H1 (cell line): ENCODE data around the gene FADS3. TPM values are rescaled to one million over a fixed set of nuclear protein-coding genes. Genes with fewer than 3 reads are reported as not detected.

Experiments
- CTCF ChIA-PET: fragments of 300-600 bp; sonication (Branson Sonifier 250); formaldehyde crosslinking; loops from one replicate; lab custom pipeline; 2021; ENCODE audit not compliant: partially characterized antibody; lab: Charles Lee
- POLR2A ChIA-PET: fragments of 300-600 bp; sonication (Branson Sonifier 250); formaldehyde crosslinking; loops from one replicate; lab custom pipeline; 2021; ENCODE audit warnings: inconsistent platforms; ENCODE audit not compliant: partially characterized antibody; lab: Charles Lee
- DNase-seq, 2 experiments: peaks; one replicate each; pipeline versions ENCODE4 v3.0.0 to v3.0.0-alpha.2; 2010 to 2022; ENCODE audit warnings: low spot score in 2 of 2, low read depth in 1 of 2, mixed read lengths in 1 of 2
- FAIRE-seq: peaks from 2 replicates; lab custom pipeline; 2011; peaks lifted over from hg19 to GRCh38; lab: Jason Lieb, UNC
- H2AFZ ChIP-seq: 2 replicates; pipeline ENCODE4 v1.8.1; 2012; ENCODE audit warnings: low read length, inconsistent platforms
- H2AK5ac ChIP-seq: 2 replicates; pipeline ENCODE4 v1.6.1; 2013; ENCODE audit warnings: low read depth, low read length
- H2BK120ac ChIP-seq: replicated peaks from 2 replicates; pipeline ENCODE3; 2013; ENCODE audit warnings: low read depth, low read length, inconsistent platforms
- H2BK12ac ChIP-seq: 2 replicates; pipeline ENCODE4 v1.6.1; 2013; ENCODE audit warnings: low read depth, low read length
- H2BK15ac ChIP-seq: 2 replicates; pipeline ENCODE4 v1.6.1; 2013; ENCODE audit warnings: low read length
- H2BK20ac ChIP-seq: 2 replicates; pipeline ENCODE4 v1.6.1; 2013; ENCODE audit warnings: low read length
- H2BK5ac ChIP-seq: 2 replicates; pipeline ENCODE4 v1.6.1; 2013; ENCODE audit warnings: low read depth, low read length
- H3K14ac ChIP-seq: 2 replicates; pipeline ENCODE4 v1.6.1; 2013; ENCODE audit warnings: inconsistent platforms; ENCODE audit not compliant: insufficient read length
- H3K18ac ChIP-seq: 2 replicates; pipeline ENCODE4 v1.6.1; 2013; ENCODE audit warnings: low read length; ENCODE audit errors: extremely low read depth
- H3K23ac ChIP-seq: 2 replicates; pipeline ENCODE4 v1.6.1; 2013; ENCODE audit warnings: inconsistent platforms; ENCODE audit not compliant: insufficient read length
- H3K23me2 ChIP-seq: 2 replicates; pipeline ENCODE4 v1.6.1; 2013; ENCODE audit warnings: low read depth, low read length
- H3K27ac ChIP-seq: 2 replicates; pipeline ENCODE4 v1.6.1; 2011; ENCODE audit warnings: low read depth, low read length, inconsistent platforms
- H3K27me3 ChIP-seq, 4 experiments: replicated peaks in 1 of 4; 1 replicate in 1 of 4; 2 replicates in 3 of 4; pipeline versions ENCODE4 v1.6.1 to v1.8.1; 2011 to 2013; ENCODE audit warnings: low read length in 3 of 4, mild to moderate bottlenecking in 3 of 4, inconsistent platforms in 2 of 4, mixed read lengths in 2 of 4, moderate library complexity in 1 of 4; ENCODE audit not compliant: control insufficient read depth in 3 of 4, insufficient read depth in 3 of 4; ENCODE audit errors: extremely low read depth in 1 of 4
- H3K36me3 ChIP-seq, 4 experiments: 2 replicates each; pipeline versions ENCODE4 v1.6.1 to v1.8.1; 2011 to 2013; ENCODE audit warnings: mild to moderate bottlenecking in 4 of 4, low read length in 3 of 4, moderate library complexity in 2 of 4, control low read depth in 1 of 4, inconsistent platforms in 1 of 4; ENCODE audit not compliant: insufficient read depth in 4 of 4, control insufficient read depth in 2 of 4
- H3K4ac ChIP-seq: replicated peaks from 2 replicates; pipeline ENCODE3; 2013; ENCODE audit warnings: low read length, low read depth, mixed read lengths, inconsistent platforms; ENCODE audit not compliant: insufficient read length
- H3K4me1 ChIP-seq, 4 experiments: replicated peaks in 1 of 4; 1 replicate in 1 of 4; 2 replicates in 3 of 4; pipeline versions ENCODE4 v1.6.1 to v1.8.1; 2011 to 2013; ENCODE audit warnings: low read length in 3 of 4, inconsistent platforms in 2 of 4, mixed read lengths in 1 of 4; ENCODE audit not compliant: insufficient read depth in 4 of 4, control insufficient read depth in 3 of 4
- H3K4me2 ChIP-seq, 2 experiments: 2 replicates each; pipeline versions ENCODE4 v1.6.1 to v1.8.1; 2011 to 2013; ENCODE audit warnings: low read depth in 2 of 2, low read length in 2 of 2, control low read depth in 1 of 2, inconsistent platforms in 1 of 2, mild to moderate bottlenecking in 1 of 2; ENCODE audit not compliant: insufficient read depth in 1 of 2
- H3K4me3 ChIP-seq, 4 experiments: fragments of 200-600, 300-600 bp in 1 of 4; sonication (generic), shearing (Covaris generic), sonication (Bioruptor Twin) in 1 of 4; 2 replicates each; pipeline versions ENCODE4 v1.5.1 to v1.8.1; 2011 to 2016; ENCODE audit warnings: low read length in 4 of 4, low read depth in 3 of 4, control low read depth in 2 of 4, inconsistent platforms in 2 of 4, mild to moderate bottlenecking in 2 of 4, mixed read lengths in 1 of 4, moderate library complexity in 1 of 4; ENCODE audit not compliant: insufficient read depth in 2 of 4; ENCODE audit errors: extremely low read depth in 1 of 4
- H3K56ac ChIP-seq: replicated peaks from 2 replicates; pipeline ENCODE3; 2013; ENCODE audit warnings: low read depth, mild to moderate bottlenecking, mixed read lengths, low read length, inconsistent platforms; ENCODE audit not compliant: insufficient read length
- H3K79me1 ChIP-seq: 2 replicates; pipeline ENCODE4 v1.6.1; 2013; ENCODE audit warnings: low read depth, low read length, control low read depth
- H3K79me2 ChIP-seq, 2 experiments: 2 replicates each; pipeline versions ENCODE4 v1.6.1 to v1.8.1; 2012 to 2013; ENCODE audit warnings: low read length in 2 of 2, mild to moderate bottlenecking in 2 of 2, inconsistent platforms in 1 of 2; ENCODE audit not compliant: insufficient read depth in 2 of 2, control insufficient read depth in 1 of 2
- H3K9ac ChIP-seq, 4 experiments: replicated peaks in 1 of 4; 1 replicate in 1 of 4; 2 replicates in 3 of 4; pipeline versions ENCODE4 v1.6.1 to v1.8.1; 2011 to 2013; ENCODE audit warnings: low read depth in 3 of 4, low read length in 3 of 4, control low read depth in 2 of 4, mild to moderate bottlenecking in 2 of 4, moderate library complexity in 2 of 4, inconsistent platforms in 1 of 4; ENCODE audit errors: extremely low read depth in 1 of 4
- H3K9me3 ChIP-seq, 2 experiments: 2 replicates each; pipeline versions ENCODE4 v1.6.1 to v1.8.1; 2012 to 2013; ENCODE audit warnings: mild to moderate bottlenecking in 2 of 2, moderate library complexity in 2 of 2, control low read depth in 1 of 2, inconsistent platforms in 1 of 2, low read depth in 1 of 2, low read length in 1 of 2, mixed read lengths in 1 of 2; ENCODE audit not compliant: insufficient read depth in 2 of 2
- H4K20me1 ChIP-seq, 2 experiments: replicated peaks in 1 of 2; 2 replicates each; pipeline versions ENCODE3 to v1.8.1; 2011 to 2013; ENCODE audit warnings: inconsistent platforms in 2 of 2, low read length in 2 of 2, mild to moderate bottlenecking in 1 of 2; ENCODE audit not compliant: insufficient read depth in 2 of 2, control insufficient read depth in 1 of 2
- H4K5ac ChIP-seq: 2 replicates; pipeline ENCODE4 v1.6.1; 2013; ENCODE audit warnings: low read length, low read depth, mixed read lengths, inconsistent platforms; ENCODE audit not compliant: insufficient read length
- H4K8ac ChIP-seq: 2 replicates; pipeline ENCODE4 v1.8.0; 2013; ENCODE audit warnings: mild to moderate bottlenecking, moderate library complexity, low read length, inconsistent platforms; ENCODE audit not compliant: insufficient read depth; ENCODE audit errors: extremely low read depth
- H4K91ac ChIP-seq: replicated peaks from 2 replicates; pipeline ENCODE3; 2013; ENCODE audit warnings: low read length, mixed read lengths, inconsistent platforms; ENCODE audit not compliant: insufficient read length
- SIN3A ChIP-seq, 2 experiments: IDR thresholded peaks in 1 of 2; conservative IDR thresholded peaks in 1 of 2; 2 replicates each; pipeline ENCODE4 v1.6.1; 2011 to 2012; ENCODE audit warnings: low read length in 2 of 2, improper control_type of control experiment in 1 of 2, low read depth in 1 of 2, mild to moderate bottlenecking in 1 of 2
- WGBS, 2 experiments: shearing (Covaris generic) in 1 of 2; methylation state at CpG; one replicate each; pipeline versions ENCODE4 v1.1.6 to v1.1.7; 2013 to 2015; ENCODE audit warnings: low lambda C conversion rate in 2 of 2, mixed read lengths in 2 of 2, inconsistent platforms in 1 of 2, low coverage in 1 of 2, missing lambda C conversion rate in 1 of 2; ENCODE audit not compliant: insufficient replicate concordance in 2 of 2, insufficient coverage in 1 of 2, insufficient read length in 1 of 2; ENCODE audit errors: extremely low coverage in 1 of 2, missing lambda C conversion rate in 1 of 2; 5-methylcytosine and 5-hydroxymethylcytosine counted together
- polyA plus RNA-seq, 7 experiments: library from polyadenylated mRNA; depleted of rRNA in 3 of 7; stranded (reverse) in 5 of 7; unstranded in 2 of 7; fragments of >200 nt in 5 of 7; fragments of 200-250 nt in 2 of 7; gene quantifications; 1 replicate in 5 of 7; 2 replicates in 1 of 7; 4 replicates in 1 of 7; pipeline versions ENCODE4 v1.2.1 to v1.2.3, GENCODE V29; 2011 to 2013; ENCODE audit warnings: missing spikeins in 2 of 7, mixed read lengths in 2 of 7
- total RNA-seq: library from RNA; stranded (reverse); fragmentation: NEBNext Ultra II Directional; extraction: Animal tissue kit (Norgen Biotek cat#: 25700); gene quantifications from 2 replicates; pipeline ENCODE4 v1.2.1, GENCODE V29; 2021
- TF ChIP-seq, protein P1 (sequence below): IDR thresholded peaks from 2 replicates; pipeline ENCODE4 v1.6.1; 2012; ENCODE audit warnings: inconsistent platforms

FADS3 gene
- total and polyA plus RNA-seq, 2 of the 8 experiments (the other 6 are each of a cell fraction or from before 2014, with no cell fraction given) = 43.8 to 76.3 TPM

DNA sequence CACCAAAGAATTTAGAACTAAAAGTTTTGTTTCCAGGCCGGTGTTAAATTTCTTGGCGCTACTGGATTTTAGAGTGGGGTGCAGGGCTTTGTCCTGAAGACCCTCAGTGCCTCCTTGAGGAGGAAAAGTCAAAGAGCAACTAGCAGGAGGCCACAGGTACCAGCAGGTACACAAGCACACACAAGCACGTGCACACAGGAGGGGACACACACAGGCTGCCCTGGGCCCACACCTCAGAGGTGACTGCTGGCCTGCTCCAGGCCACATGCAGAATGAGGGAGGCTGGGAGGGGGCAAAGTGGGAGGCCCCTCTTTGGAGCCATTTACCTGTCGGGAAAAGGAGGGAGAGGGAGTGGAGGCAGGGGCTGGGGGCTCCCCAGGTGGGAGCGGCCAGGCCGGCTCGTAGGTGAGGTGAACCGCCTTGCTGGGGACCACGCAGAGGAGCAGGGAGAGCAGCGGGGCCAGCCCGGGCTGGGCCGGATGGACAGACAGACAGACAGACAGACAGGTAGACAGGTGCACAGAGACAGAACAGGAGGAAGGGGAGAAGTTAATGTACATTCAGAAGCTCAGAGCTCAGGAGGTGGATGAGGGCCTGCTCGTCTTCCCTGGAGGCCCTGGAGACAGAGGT, 13.8 kb upstream of the FADS3 start:
- Histone ChIP-seq H3K18ac (peak overlapping the region; percentile 38), H3K36me3 (no peaks in the 10 kb centered on the region), H2BK5ac (peak overlapping the region; percentile 86; the same call in 1 of the 2 replicates), H2BK120ac (no peak overlapping the region), H3K79me1 (no peaks in the 10 kb centered on the region), H3K79me2 (no peaks in the 10 kb centered on the region), H3K27ac (no peak overlapping the region), H4K8ac (peak overlapping the region; percentile 63; the same call in 1 of the 2 replicates), H2BK20ac (no peak overlapping the region), H4K20me1 (no peaks in the 10 kb centered on the region), H3K56ac (no peak overlapping the region), H3K4me1 (peaks cover 0 to 31% (median 19%) of the 10 kb centered on the region in 4 experiments; a peak in 6 of 7 replicates), H2BK15ac (peak overlapping the region; percentile 81; the same call in 1 of the 2 replicates), H4K91ac (peak overlapping the region; percentile 65), H3K4me3 (peak overlapping the region in 1 of 4 experiments; percentile 51; a peak in 1 of 8 replicates), H4K5ac (peak overlapping the region; percentile 4), H3K4ac (no peak overlapping the region), H3K4me2 (peak overlapping the region; percentile 27 to 77; a peak in 2 of 4 replicates), H3K9ac (no peak overlapping the region; a peak in 1 of 7 replicates), H3K9me3 (no peaks in the 10 kb centered on the region), H2BK12ac (0 out of 2 replicates have a peak overlapping the region, but pooled peaks have one; percentile 17), H3K14ac (no peak overlapping the region), H2AFZ (no peak overlapping the region; the same call in 1 of the 2 replicates), H3K27me3 (no peaks in the 10 kb centered on the region), H3K23ac (no peak overlapping the region), H3K23me2 (no peaks in the 10 kb centered on the region), H2AK5ac (no peak overlapping the region)
- POLR2A ChIA-PET = interaction anchor here (0.7 to 15.5 kb wide), 9 partner anchors 13 to 62 kb away, joined by 3 to 137 read pairs (median 4); partner anchors contain the start of genes BEST1, FADS3 and FTH1
- FAIRE-seq (no peak), DNase-seq (no peak)
- TF ChIP-seq, protein P1, sequence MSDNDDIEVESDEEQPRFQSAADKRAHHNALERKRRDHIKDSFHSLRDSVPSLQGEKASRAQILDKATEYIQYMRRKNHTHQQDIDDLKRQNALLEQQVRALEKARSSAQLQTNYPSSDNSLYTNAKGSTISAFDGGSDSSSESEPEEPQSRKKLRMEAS = 0 out of 2 replicates have a peak, but pooled peaks have one; percentile 56
- no peak for TF ChIP-seq SIN3A (conservative IDR thresholded peaks at IDR 0.05 in 1 of 2, IDR thresholded peaks at IDR 0.05 in 1 of 2; ENCODE audit: low read depth in 1 of 2, low read length in 2 of 2)
- CTCF ChIA-PET = interaction anchor here (0.6 to 23.2 kb wide), 19 partner anchors 7 to 315 kb away, joined by 3 to 658 read pairs (median 8); partner anchors contain the start of genes BEST1 and RAB3IL1
- 79% methylated on average over 8 of the region's 13 CpGs; no CpG with 5 or more reads in 1 of the 2 experiments for WGBS, 2 experiments
